ENCODE data around the gene OXNAD1.

OXNAD1 gene

DNA sequence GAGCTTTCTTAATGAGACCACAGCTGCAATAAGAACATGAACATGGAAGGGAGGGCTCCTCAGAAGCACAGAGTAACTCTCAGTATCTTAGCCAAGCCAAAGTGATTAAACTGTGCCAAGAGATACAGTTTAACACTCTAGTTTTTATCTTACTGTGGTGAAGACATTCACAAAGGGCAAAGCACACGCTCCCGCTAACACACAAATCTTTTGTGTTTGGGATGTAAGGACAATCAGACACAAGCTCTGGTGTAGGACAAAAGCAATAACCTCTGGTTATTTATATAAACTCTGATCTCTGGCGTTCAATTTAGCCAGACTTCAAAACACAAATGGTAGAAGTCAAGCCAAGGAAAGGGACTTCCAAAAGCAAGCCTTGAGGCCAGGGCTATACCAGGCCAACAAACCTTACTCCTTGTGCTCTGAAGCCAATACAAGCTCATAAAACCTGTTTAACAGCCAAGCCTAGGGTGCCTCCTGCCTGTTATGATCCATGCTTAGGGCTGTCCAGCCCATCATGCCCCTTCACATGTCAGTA, 28.1 kb upstream of the OXNAD1 start:
- no peak overlapping the region for H3K27ac ChIP-seq (ENCODE audit: low read length, poor library complexity, severe bottlenecking)
- H3K27me3 ChIP-seq (ENCODE audit: control insufficient read depth in 1 of 2, insufficient read depth in 1 of 2, low read length in 2 of 2) = no peaks in the 10 kb centered on the region
- H3K79me1 ChIP-seq (replicated peaks; ENCODE audit: low read length, poor library complexity, severe bottlenecking) = no peaks in the 10 kb centered on the region
- H3K9me3 ChIP-seq (ENCODE audit: control insufficient read depth, low read length) = no peaks in the 10 kb centered on the region
- no peaks in the 10 kb centered on the region for H3K36me3 ChIP-seq (ENCODE audit: control insufficient read depth in 1 of 2, insufficient read depth in 2 of 2, low read depth in 1 of 2, low read length in 2 of 2)
- DNase-seq = no peak
- no peak overlapping the region for H3K23ac ChIP-seq (ENCODE audit: low read length in 2 of 2)
- no peak overlapping the region for H2BK120ac ChIP-seq (ENCODE audit: low read depth, low read length)
- no peak overlapping the region for H2BK15ac ChIP-seq (ENCODE audit: low read depth, poor library complexity, severe bottlenecking)
- H3K4me1 ChIP-seq (ENCODE audit: control insufficient read depth, insufficient read depth, low read depth, low read length) = no peaks in the 10 kb centered on the region
- no peak overlapping the region for H2BK5ac ChIP-seq (ENCODE audit: low read depth, low read length, poor library complexity, severe bottlenecking)
- peak overlapping the region in 1 of 2 experiments; percentile 35 for H3K14ac ChIP-seq (ENCODE audit: low read length in 2 of 2)
- H3K18ac ChIP-seq (ENCODE audit: low read depth in 1 of 2, low read length in 2 of 2) = peak overlapping the region in 1 of 2 experiments; percentile 2
- no peak overlapping the region for H2AFZ ChIP-seq (ENCODE audit: low read depth, low read length)
- H2AK5ac ChIP-seq (ENCODE audit: low read length, severe bottlenecking) = no peak overlapping the region
- H2BK12ac ChIP-seq (ENCODE audit: low read length in 2 of 2) = no peak overlapping the region
- no peak overlapping the region for H4K91ac ChIP-seq (ENCODE audit: low read length)
- no peak overlapping the region for H3K9ac ChIP-seq (ENCODE audit: low read length)
- no peak overlapping the region for H3K4ac ChIP-seq (ENCODE audit: low read depth in 1 of 2, low read length in 2 of 2)
- WGBS = 76% methylated on average over 3 of the region's 3 CpGs
- no peak overlapping the region for H3K4me3 ChIP-seq (ENCODE audit: insufficient read depth in 1 of 2, low read depth in 1 of 2, low read length in 2 of 2)
- H3K4me2 ChIP-seq (ENCODE audit: low read length, poor library complexity, severe bottlenecking) = no peak overlapping the region
- no peak overlapping the region for H4K8ac ChIP-seq (ENCODE audit: low read length)

DNA sequence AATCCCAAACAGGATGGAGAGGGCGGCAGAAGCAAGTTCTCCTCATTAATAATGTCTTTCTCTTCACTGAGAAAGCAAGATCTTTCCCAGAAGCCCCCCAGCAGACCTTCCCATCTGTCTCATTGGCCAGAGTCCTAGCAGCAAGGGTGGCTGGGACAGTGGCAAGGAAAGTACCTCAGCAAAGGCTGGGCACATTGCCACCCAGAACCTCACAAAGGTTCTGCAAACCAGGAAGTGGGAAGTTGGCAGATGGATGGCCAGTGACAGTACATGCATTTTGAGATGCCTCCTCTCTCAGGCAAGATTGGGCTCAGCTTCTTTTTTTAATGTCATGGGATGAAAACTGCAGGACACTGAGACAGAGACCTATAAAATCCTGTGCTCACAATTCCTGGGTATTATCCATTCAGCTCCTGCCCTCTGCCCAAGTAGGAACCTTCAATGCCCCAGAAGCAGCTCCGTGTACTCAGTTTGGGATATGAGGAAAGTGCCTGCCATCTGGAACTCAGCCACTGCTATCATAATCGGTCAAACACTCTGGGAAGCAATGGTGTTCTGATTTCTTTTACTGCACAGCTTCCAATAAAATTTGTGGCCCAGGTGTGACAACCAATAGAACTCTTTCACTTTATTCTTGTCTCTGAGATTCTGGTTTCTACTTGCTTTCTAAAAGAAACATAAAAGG, 25.8 kb upstream of the OXNAD1 start:
- no peak overlapping the region for H3K23ac ChIP-seq (ENCODE audit: low read length in 2 of 2)
- H3K79me1 ChIP-seq (replicated peaks; ENCODE audit: low read length, poor library complexity, severe bottlenecking) = no peaks in the 10 kb centered on the region
- no peak overlapping the region for H3K14ac ChIP-seq (ENCODE audit: low read length in 2 of 2)
- no peak overlapping the region for H3K27ac ChIP-seq (ENCODE audit: low read length, poor library complexity, severe bottlenecking)
- peak overlapping the region; percentile 19 to 63 for H3K18ac ChIP-seq (ENCODE audit: low read depth in 1 of 2, low read length in 2 of 2)
- H3K4me1 ChIP-seq (ENCODE audit: control insufficient read depth, insufficient read depth, low read depth, low read length) = no peaks in the 10 kb centered on the region
- no peaks in the 10 kb centered on the region for H3K27me3 ChIP-seq (ENCODE audit: control insufficient read depth in 1 of 2, insufficient read depth in 1 of 2, low read length in 2 of 2)
- H2AFZ ChIP-seq (ENCODE audit: low read depth, low read length) = no peak overlapping the region
- H2AK5ac ChIP-seq (ENCODE audit: low read length, severe bottlenecking) = no peak overlapping the region
- no peak overlapping the region for H2BK120ac ChIP-seq (ENCODE audit: low read depth, low read length)
- H2BK12ac ChIP-seq (ENCODE audit: low read length in 2 of 2) = peak overlapping the region in 1 of 2 experiments; percentile 65
- no peak for DNase-seq
- H3K36me3 ChIP-seq (ENCODE audit: control insufficient read depth in 1 of 2, insufficient read depth in 2 of 2, low read depth in 1 of 2, low read length in 2 of 2) = no peaks in the 10 kb centered on the region
- H3K9ac ChIP-seq (ENCODE audit: low read length) = peak overlapping the region; percentile 75
- no peak overlapping the region for H2BK15ac ChIP-seq (ENCODE audit: low read depth, poor library complexity, severe bottlenecking)
- WGBS = 77% methylated on average over 3 of the region's 3 CpGs
- no peak overlapping the region for H3K4me2 ChIP-seq (ENCODE audit: low read length, poor library complexity, severe bottlenecking)
- H4K91ac ChIP-seq (ENCODE audit: low read length) = peak overlapping the region; percentile 15
- H3K4ac ChIP-seq (ENCODE audit: low read depth in 1 of 2, low read length in 2 of 2) = no peak overlapping the region
- no peaks in the 10 kb centered on the region for H3K9me3 ChIP-seq (ENCODE audit: control insufficient read depth, low read length)
- peak overlapping the region; percentile 66 for H4K8ac ChIP-seq (ENCODE audit: low read length)
- H3K4me3 ChIP-seq (ENCODE audit: insufficient read depth in 1 of 2, low read depth in 1 of 2, low read length in 2 of 2) = peak overlapping the region in 1 of 2 experiments; percentile 12
- no peak overlapping the region for H2BK5ac ChIP-seq (ENCODE audit: low read depth, low read length, poor library complexity, severe bottlenecking)

DNA sequence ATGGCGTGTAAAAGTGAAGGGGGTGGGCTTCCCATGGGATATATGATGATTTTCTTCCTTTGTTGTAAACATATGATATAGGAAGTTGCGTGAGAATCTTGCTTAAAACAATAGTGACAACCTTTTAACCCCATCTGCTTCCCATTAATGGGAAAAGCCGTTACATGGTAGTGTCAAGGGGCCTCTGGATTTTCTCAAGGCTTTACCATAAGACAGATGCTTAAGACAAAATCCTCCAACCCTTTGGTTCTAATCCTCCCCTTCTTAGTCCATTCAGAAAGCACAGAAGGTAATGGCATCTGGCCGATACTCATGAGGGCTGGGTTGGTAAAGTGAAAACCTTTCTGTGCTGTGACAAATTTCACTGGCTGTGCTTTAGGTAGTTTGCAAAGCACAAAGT, 25.2 kb upstream of the OXNAD1 start:
- Histone ChIP-seq H2BK120ac (ENCODE audit: low read depth, low read length) (no peak overlapping the region), H3K23ac (ENCODE audit: low read length in 2 of 2) (no peak overlapping the region), H3K14ac (ENCODE audit: low read length in 2 of 2) (no peak overlapping the region), H2AK5ac (ENCODE audit: low read length, severe bottlenecking) (no peak overlapping the region), H3K9me3 (ENCODE audit: control insufficient read depth, low read length) (no peaks in the 10 kb centered on the region), H3K27me3 (ENCODE audit: control insufficient read depth in 1 of 2, insufficient read depth in 1 of 2, low read length in 2 of 2) (no peaks in the 10 kb centered on the region), H3K4me3 (ENCODE audit: insufficient read depth in 1 of 2, low read depth in 1 of 2, low read length in 2 of 2) (peak overlapping the region in 1 of 2 experiments; percentile 12), H3K4me1 (ENCODE audit: control insufficient read depth, insufficient read depth, low read depth, low read length) (no peaks in the 10 kb centered on the region), H2BK5ac (ENCODE audit: low read depth, low read length, poor library complexity, severe bottlenecking) (no peak overlapping the region), H3K4ac (ENCODE audit: low read depth in 1 of 2, low read length in 2 of 2) (no peak overlapping the region), H3K9ac (ENCODE audit: low read length) (peak overlapping the region; percentile 75), H3K18ac (ENCODE audit: low read depth in 1 of 2, low read length in 2 of 2) (no peak overlapping the region), H4K8ac (ENCODE audit: low read length) (no peak overlapping the region), H3K27ac (ENCODE audit: low read length, poor library complexity, severe bottlenecking) (no peak overlapping the region), H4K91ac (ENCODE audit: low read length) (no peak overlapping the region), H3K4me2 (ENCODE audit: low read length, poor library complexity, severe bottlenecking) (no peak overlapping the region), H2AFZ (ENCODE audit: low read depth, low read length) (no peak overlapping the region), H3K79me1 (replicated peaks; ENCODE audit: low read length, poor library complexity, severe bottlenecking) (no peaks in the 10 kb centered on the region), H3K36me3 (ENCODE audit: control insufficient read depth in 1 of 2, insufficient read depth in 2 of 2, low read depth in 1 of 2, low read length in 2 of 2) (no peaks in the 10 kb centered on the region), H2BK15ac (ENCODE audit: low read depth, poor library complexity, severe bottlenecking) (no peak overlapping the region), H2BK12ac (ENCODE audit: low read length in 2 of 2) (no peak overlapping the region)
- WGBS = 9% methylated on average over 4 of the region's 4 CpGs
- DNase-seq = peak; percentile 76

DNA sequence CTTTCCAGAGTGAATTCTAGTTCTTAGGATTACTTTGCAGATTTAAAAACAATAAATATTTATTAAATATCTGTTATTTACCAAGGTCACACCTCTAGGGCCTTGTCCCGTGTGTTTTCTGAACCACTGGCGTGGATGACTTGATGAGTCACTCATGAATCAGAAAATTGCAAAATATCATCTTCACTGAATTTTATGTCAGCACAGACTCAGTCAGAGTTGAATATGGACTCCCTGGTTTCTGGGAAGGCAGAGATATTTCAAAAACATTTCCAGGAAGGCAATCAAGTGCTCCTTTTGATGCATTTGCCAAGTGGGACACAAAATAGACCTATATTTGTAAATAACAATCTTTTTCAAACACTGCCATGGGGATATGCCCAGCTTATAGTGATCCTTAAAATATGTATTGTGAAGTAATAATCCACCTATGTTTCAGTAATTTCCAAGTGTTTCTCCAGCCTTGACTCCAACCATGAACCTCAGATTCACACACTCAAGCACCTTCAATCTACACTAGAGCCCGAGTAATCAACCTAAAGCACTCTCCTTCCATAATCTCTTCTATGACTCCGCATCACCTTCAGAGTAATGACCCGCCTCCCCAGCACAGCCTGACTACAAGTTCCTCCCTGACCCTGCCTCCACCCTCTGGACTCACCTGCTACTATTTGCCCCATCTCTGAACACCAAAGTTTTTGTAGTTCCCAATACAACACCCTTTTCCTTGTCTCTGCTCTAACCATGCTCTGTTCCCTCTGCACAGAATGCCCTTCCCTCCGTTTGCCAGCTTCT, 24.6 kb upstream of the OXNAD1 start:
- H3K27ac ChIP-seq (ENCODE audit: low read length, poor library complexity, severe bottlenecking) = no peak overlapping the region
- 60% methylated on average over 6 of the region's 6 CpGs for WGBS

More for the DNA sequence above, 24.6 kb upstream of the OXNAD1 start:
- peak overlapping the region; percentile 75 for H3K9ac ChIP-seq (ENCODE audit: low read length)
- no peak overlapping the region for H3K14ac ChIP-seq (ENCODE audit: low read length in 2 of 2)
- no peak overlapping the region for H2BK15ac ChIP-seq (ENCODE audit: low read depth, poor library complexity, severe bottlenecking)
- DNase-seq = peak; percentile 84
- H3K27me3 ChIP-seq (ENCODE audit: control insufficient read depth in 1 of 2, insufficient read depth in 1 of 2, low read length in 2 of 2) = no peaks in the 10 kb centered on the region
- peak overlapping the region in 1 of 2 experiments; percentile 76 for H3K4ac ChIP-seq (ENCODE audit: low read depth in 1 of 2, low read length in 2 of 2)
- H2BK12ac ChIP-seq (ENCODE audit: low read length in 2 of 2) = peak overlapping the region in 1 of 2 experiments; percentile 60
- no peaks in the 10 kb centered on the region for H3K79me1 ChIP-seq (replicated peaks; ENCODE audit: low read length, poor library complexity, severe bottlenecking)
- no peaks in the 10 kb centered on the region for H3K9me3 ChIP-seq (ENCODE audit: control insufficient read depth, low read length)
- no peak overlapping the region for H2AK5ac ChIP-seq (ENCODE audit: low read length, severe bottlenecking)
- H2BK120ac ChIP-seq (ENCODE audit: low read depth, low read length) = no peak overlapping the region
- H3K36me3 ChIP-seq (ENCODE audit: control insufficient read depth in 1 of 2, insufficient read depth in 2 of 2, low read depth in 1 of 2, low read length in 2 of 2) = no peaks in the 10 kb centered on the region
- H3K4me1 ChIP-seq (ENCODE audit: control insufficient read depth, insufficient read depth, low read depth, low read length) = no peaks in the 10 kb centered on the region
- H2AFZ ChIP-seq (ENCODE audit: low read depth, low read length) = no peak overlapping the region
- no peak overlapping the region for H4K8ac ChIP-seq (ENCODE audit: low read length)
- peak overlapping the region in 1 of 2 experiments; percentile 76 for H3K18ac ChIP-seq (ENCODE audit: low read depth in 1 of 2, low read length in 2 of 2)
- no peak overlapping the region for H3K23ac ChIP-seq (ENCODE audit: low read length in 2 of 2)
- no peak overlapping the region for H4K91ac ChIP-seq (ENCODE audit: low read length)
- no peak overlapping the region for H3K4me3 ChIP-seq (ENCODE audit: insufficient read depth in 1 of 2, low read depth in 1 of 2, low read length in 2 of 2)
- no peak overlapping the region for H2BK5ac ChIP-seq (ENCODE audit: low read depth, low read length, poor library complexity, severe bottlenecking)
- no peak overlapping the region for H3K4me2 ChIP-seq (ENCODE audit: low read length, poor library complexity, severe bottlenecking)

All from mesenchymal stem cell (in vitro differentiated cells and primary cell).